CD8-positive, alpha-beta memory T cell (primary cell): ENCODE results near the gene INSYN2A. TPM values are rescaled to one million over a fixed set of nuclear protein-coding genes. Genes with fewer than 3 reads are reported as not detected.

Experiments
- CTCF ChIA-PET: fragments of 350-600 bp; sonication (Branson Sonifier 250); formaldehyde crosslinking; loops from one replicate; lab custom pipeline; 2021; ENCODE audit warnings: antibody characterized with exemption; lab: Charles Lee
- POLR2A ChIA-PET: fragments of 350-600 bp; sonication (Branson Sonifier 250); formaldehyde crosslinking; loops from one replicate; lab custom pipeline; 2021; ENCODE audit warnings: antibody characterized with exemption; lab: Charles Lee
- DNase-seq, 5 donors: peaks; one replicate each; pipeline versions ENCODE4 v3.0.0 to v3.0.0-alpha.2; 2020 to 2022; ENCODE audit warnings: mixed read lengths in 1 of 5
- H3K27ac ChIP-seq: one replicate; pipeline ENCODE4 v1.7.0; 2013; ENCODE audit warnings: low read depth, mild to moderate bottlenecking, low read length, moderate library complexity
- H3K27me3 ChIP-seq: 2 replicates; pipeline ENCODE4 v1.7.0; 2013; ENCODE audit warnings: low read length, mild to moderate bottlenecking; ENCODE audit not compliant: insufficient read depth, poor library complexity, severe bottlenecking
- H3K36me3 ChIP-seq: 2 replicates; pipeline ENCODE4 v1.7.0; 2013; ENCODE audit warnings: mild to moderate bottlenecking, low read length, moderate library complexity; ENCODE audit not compliant: insufficient read depth
- H3K4me1 ChIP-seq: 2 replicates; pipeline ENCODE4 v1.7.0; 2013; ENCODE audit warnings: mild to moderate bottlenecking, low read length, moderate library complexity; ENCODE audit not compliant: insufficient read depth
- H3K4me3 ChIP-seq: 2 replicates; pipeline ENCODE4 v1.7.0; 2013; ENCODE audit warnings: mild to moderate bottlenecking, low read length
- H3K9me3 ChIP-seq: 2 replicates; pipeline ENCODE4 v1.7.0; 2013; ENCODE audit warnings: mild to moderate bottlenecking, low read length
- H3K27ac Mint-ChIP-seq, 8 donors: one replicate each; pipeline ENCODE4 v1.8.0; 2020 to 2021; ENCODE audit warnings: mixed read lengths in 8 of 8, mild to moderate bottlenecking in 6 of 8, inconsistent platforms in 3 of 8, moderate library complexity in 3 of 8
- H3K27me3 Mint-ChIP-seq, 2 donors: one replicate each; pipeline ENCODE4 v1.8.0; 2020 to 2021; ENCODE audit warnings: mixed read lengths in 2 of 2, mild to moderate bottlenecking in 1 of 2, moderate library complexity in 1 of 2
- H3K36me3 Mint-ChIP-seq, 3 donors: one replicate each; pipeline ENCODE4 v1.8.0; 2020 to 2021; ENCODE audit warnings: mixed read lengths in 3 of 3, inconsistent platforms in 1 of 3, mild to moderate bottlenecking in 1 of 3
- H3K4me1 Mint-ChIP-seq, 3 donors: one replicate each; pipeline ENCODE4 v1.8.0; 2020 to 2021; ENCODE audit warnings: mixed read lengths in 3 of 3, inconsistent platforms in 1 of 3, mild to moderate bottlenecking in 1 of 3
- H3K4me3 Mint-ChIP-seq, 7 donors: one replicate each; pipeline ENCODE4 v1.8.0; 2020 to 2021; ENCODE audit warnings: mixed read lengths in 7 of 7, mild to moderate bottlenecking in 6 of 7, moderate library complexity in 4 of 7, inconsistent platforms in 2 of 7
- H3K9me3 Mint-ChIP-seq, 5 donors: one replicate each; pipeline ENCODE4 v1.8.0; 2020 to 2022; ENCODE audit warnings: mixed read lengths in 5 of 5, mild to moderate bottlenecking in 3 of 5, moderate library complexity in 2 of 5, inconsistent platforms in 1 of 5
- polyA plus RNA-seq: library from polyadenylated mRNA; unstranded; fragments of 300-500 nt; fragmentation: Illumina TruSeq; gene quantifications from one replicate; pipeline ENCODE4 v1.2.3, GENCODE V29; 2021
- total RNA-seq, 2 experiments: library from RNA; stranded (reverse); gene quantifications; one replicate each; pipeline ENCODE4 v1.2.3, GENCODE V29; 2021

INSYN2A gene
- total and polyA plus RNA-seq, 3 experiments from 2014 or later: not detected

GRCh38 chr10:127149501-127150081 is 46.8 kb downstream of the INSYN2A start:
- no peak overlapping the region for H3K27ac Mint-ChIP-seq
- H3K36me3 ChIP-seq: no peaks in the 10 kb centered on the region
- H3K27ac ChIP-seq: no peak overlapping the region
- no peak for DNase-seq
- no peaks in the 10 kb centered on the region for H3K9me3 ChIP-seq
- H3K4me3 ChIP-seq: no peak overlapping the region
- POLR2A ChIA-PET: no interaction called here
- no peaks in the 10 kb centered on the region for H3K27me3 Mint-ChIP-seq
- H3K4me1 Mint-ChIP-seq: no peaks in the 10 kb centered on the region
- H3K4me3 Mint-ChIP-seq: no peak overlapping the region
- H3K9me3 Mint-ChIP-seq: no peaks in the 10 kb centered on the region
- H3K36me3 Mint-ChIP-seq: no peaks in the 10 kb centered on the region
- CTCF ChIA-PET: no interaction called here
- H3K4me1 ChIP-seq: no peaks in the 10 kb centered on the region
- no peaks in the 10 kb centered on the region for H3K27me3 ChIP-seq

- Mint-ChIP-seq H3K4me3 (no peak overlapping the region), H3K27ac (no peak overlapping the region), H3K9me3 (peaks cover 0 to 3% (median 0%) of the 10 kb centered on the region in 5 donors), H3K4me1 (no peaks in the 10 kb centered on the region), H3K36me3 (no peaks in the 10 kb centered on the region), H3K27me3 (no peaks in the 10 kb centered on the region)
- no peaks in the 10 kb centered on the region for H3K4me1 ChIP-seq
- H3K9me3 ChIP-seq: no peaks in the 10 kb centered on the region
- DNase-seq: no peak
- CTCF ChIA-PET: no interaction called here
- POLR2A ChIA-PET: no interaction called here
- H3K27me3 ChIP-seq: no peaks in the 10 kb centered on the region
- H3K4me3 ChIP-seq: no peak overlapping the region
- H3K27ac ChIP-seq: no peak overlapping the region
- no peaks in the 10 kb centered on the region for H3K36me3 ChIP-seq
Measured at GRCh38 chr10:127148933-127149220, 47.5 kb downstream of the INSYN2A start.

- no peaks in the 10 kb centered on the region for H3K9me3 ChIP-seq
- H3K4me3 Mint-ChIP-seq: no peak overlapping the region
- ChIA-PET POLR2A (no interaction called here), CTCF (no interaction called here)
- H3K4me3 ChIP-seq: no peak overlapping the region
- H3K36me3 ChIP-seq: no peaks in the 10 kb centered on the region
- H3K27ac Mint-ChIP-seq: no peak overlapping the region
- H3K27ac ChIP-seq: no peak overlapping the region
- DNase-seq: no peak
- H3K9me3 Mint-ChIP-seq: peaks cover 0 to 3% (median 0%) of the 10 kb centered on the region in 5 donors
- no peaks in the 10 kb centered on the region for H3K27me3 Mint-ChIP-seq
- no peaks in the 10 kb centered on the region for H3K4me1 ChIP-seq
- H3K4me1 Mint-ChIP-seq: no peaks in the 10 kb centered on the region
- no peaks in the 10 kb centered on the region for H3K27me3 ChIP-seq
- no peaks in the 10 kb centered on the region for H3K36me3 Mint-ChIP-seq
Measured at GRCh38 chr10:127148066-127148932, 48.1 kb downstream of the INSYN2A start.

- Mint-ChIP-seq H3K27ac (no peak overlapping the region), H3K27me3 (no peaks in the 10 kb centered on the region), H3K36me3 (no peaks in the 10 kb centered on the region), H3K9me3 (peaks cover 0 to 3% (median 0%) of the 10 kb centered on the region in 5 donors), H3K4me1 (no peaks in the 10 kb centered on the region), H3K4me3 (no peak overlapping the region)
- H3K36me3 ChIP-seq: no peaks in the 10 kb centered on the region
- H3K27me3 ChIP-seq: no peaks in the 10 kb centered on the region
- ChIA-PET CTCF (no interaction called here), POLR2A (no interaction called here)
- no peak overlapping the region for H3K4me3 ChIP-seq
- H3K4me1 ChIP-seq: no peaks in the 10 kb centered on the region
- no peak for DNase-seq
- no peaks in the 10 kb centered on the region for H3K9me3 ChIP-seq
- H3K27ac ChIP-seq: no peak overlapping the region
Measured at GRCh38 chr10:127146661-127147060, 49.7 kb downstream of the INSYN2A start.
